HepG2 (cell line): ENCODE data around the gene WSCD2. TPM values are rescaled to one million over a fixed set of nuclear protein-coding genes. Genes with fewer than 3 reads are reported as not detected.

Source experiments
- ATAC-seq: fragments of 200-7000 bp; cut with Tn5 transposase; 3 replicates; pipeline ENCODE4 v1.9.1; 2020; ENCODE audit warnings: mild to moderate bottlenecking, moderate library complexity
- BruUV-seq: library from RNA; stranded (reverse); fragments of 400-500 nt; replicated peaks from 2 replicates; lab custom pipeline; 2021; lab: Mats Ljungman, UMichigan
- CTCF ChIA-PET: fragments of 300-600 bp; formaldehyde crosslinking; extraction: SDS; loops from one replicate; lab custom pipeline; 2021; ENCODE audit warnings: low total read pairs, inconsistent platforms, low intra/inter-chr PET ratio; lab: Yijun Ruan, JAX
- POLR2A ChIA-PET: fragments of 350-600 bp; sonication (Branson Sonifier 250); formaldehyde crosslinking; loops from one replicate; lab custom pipeline; 2020; ENCODE audit warnings: antibody characterized with exemption, inconsistent platforms; lab: Yijun Ruan, JAX
- DNase-seq: peaks from one replicate; pipeline ENCODE4 v3.0.0-alpha.2; 2015; ENCODE audit warnings: low spot score
- FAIRE-seq: peaks from 3 replicates; lab custom pipeline; 2011; peaks lifted over from hg19 to GRCh38; lab: Jason Lieb, UNC
- H2AFZ ChIP-seq: one replicate; pipeline ENCODE4 v1.6.1; 2011; ENCODE audit warnings: low read length, inconsistent platforms
- H3K27ac ChIP-seq: fragments of 300-600 bp; 3 replicates; pipeline ENCODE4 v1.8.0; 2011; ENCODE audit warnings: mixed run types, mild to moderate bottlenecking, mixed read lengths, low read length, inconsistent platforms; ENCODE audit not compliant: insufficient read depth; ENCODE audit errors: extremely low read length
- H3K27me3 ChIP-seq, 2 experiments: fragments of 200-600 bp in 1 of 2; 2 replicates in 1 of 2; 3 replicates in 1 of 2; pipeline versions ENCODE4 v1.6.0 to v1.8.0; 2011; ENCODE audit warnings: low read length in 2 of 2, mild to moderate bottlenecking in 2 of 2, moderate library complexity in 2 of 2, inconsistent platforms in 1 of 2; ENCODE audit not compliant: insufficient read depth in 2 of 2, control insufficient read depth in 1 of 2
- H3K36me3 ChIP-seq, 2 experiments: fragments of 200-600 bp in 1 of 2; replicated peaks in 1 of 2; 2 replicates in 1 of 2; 3 replicates in 1 of 2; pipeline versions ENCODE4 v1.5.1 to v1.8.0; 2011; ENCODE audit warnings: low read length in 2 of 2, inconsistent platforms in 1 of 2; ENCODE audit not compliant: insufficient read depth in 2 of 2, control insufficient read depth in 1 of 2
- H3K4me1 ChIP-seq: 2 replicates; pipeline ENCODE4 v1.5.1; 2012; ENCODE audit warnings: low read length, inconsistent platforms; ENCODE audit not compliant: insufficient read depth
- H3K4me2 ChIP-seq: 2 replicates; pipeline ENCODE4 v1.6.0; 2011; ENCODE audit warnings: low read depth, low read length, inconsistent platforms
- H3K4me3 ChIP-seq, 3 experiments: fragments of 200-600 bp in 1 of 3; sonication (generic), shearing (Covaris generic) in 1 of 3; replicated peaks in 1 of 3; 2 replicates each; pipeline ENCODE4 v1.5.1; 2011 to 2016; ENCODE audit warnings: low read length in 3 of 3, inconsistent platforms in 2 of 3, low read depth in 2 of 3, mild to moderate bottlenecking in 2 of 3, control low read depth in 1 of 3, mixed read lengths in 1 of 3; ENCODE audit not compliant: insufficient read depth in 1 of 3
- H3K79me2 ChIP-seq: one replicate; pipeline ENCODE4 v1.6.1; 2011; ENCODE audit warnings: low read length, inconsistent platforms; ENCODE audit not compliant: insufficient read depth
- H3K9ac ChIP-seq: 2 replicates; pipeline ENCODE4 v1.6.0; 2011; ENCODE audit warnings: mild to moderate bottlenecking, low read depth, low read length, inconsistent platforms; ENCODE audit not compliant: insufficient read depth
- H3K9me3 ChIP-seq: 2 replicates; pipeline ENCODE4 v1.5.1; 2012; ENCODE audit warnings: mild to moderate bottlenecking, low read length
- H4K20me1 ChIP-seq: 2 replicates; pipeline ENCODE4 v1.6.0; 2011; ENCODE audit warnings: inconsistent platforms, mild to moderate bottlenecking, low read length, moderate library complexity; ENCODE audit not compliant: insufficient read depth
- CEBPZ ChIP-seq: IDR thresholded peaks from 2 replicates; pipeline ENCODE4 v1.6.1; 2012; ENCODE audit warnings: low read length, improper control_type of control experiment
- CHD4 ChIP-seq: fragments of 200-600 bp; sonication (generic); IDR thresholded peaks from 2 replicates; pipeline ENCODE4 v1.7.0; 2017; ENCODE audit warnings: mild to moderate bottlenecking, low read length, borderline replicate concordance
- DPF2 ChIP-seq: sonication (generic); formaldehyde crosslinking; IDR thresholded peaks from 2 replicates; pipeline ENCODE4 v1.4.0; 2020; ENCODE audit warnings: mild to moderate bottlenecking, low read depth, missing genetic modification reagents, borderline replicate concordance
- E2F1 ChIP-seq: sonication (generic); formaldehyde crosslinking; IDR thresholded peaks from 2 replicates; pipeline ENCODE4 v1.5.0; 2020; ENCODE audit warnings: missing genetic modification reagents
- GATA4 ChIP-seq: sonication (generic); IDR thresholded peaks from 2 replicates; pipeline ENCODE4 v1.6.1; 2016; ENCODE audit warnings: antibody characterized with exemption, low read depth, borderline replicate concordance
- GPBP1L1 ChIP-seq: sonication (generic); formaldehyde crosslinking; IDR thresholded peaks from 2 replicates; pipeline ENCODE4 v1.5.0; 2020; ENCODE audit warnings: mild to moderate bottlenecking, missing genetic modification reagents
- MAFF ChIP-seq: IDR thresholded peaks from 2 replicates; pipeline ENCODE4 v1.6.1; 2011; ENCODE audit warnings: low read depth, low read length, improper control_type of control experiment
- NKX3-1 ChIP-seq: sonication (generic); formaldehyde crosslinking; IDR thresholded peaks from 2 replicates; pipeline ENCODE4 v1.5.0; 2020; ENCODE audit warnings: missing genetic modification reagents
- PRMT3 ChIP-seq: sonication (generic); formaldehyde crosslinking; IDR thresholded peaks from 2 replicates; pipeline ENCODE4 v1.8.1; 2022; ENCODE audit warnings: low read depth, mild to moderate bottlenecking, moderate library complexity, missing genetic modification reagents, borderline replicate concordance
- RARA ChIP-seq: IDR thresholded peaks from 2 replicates; pipeline ENCODE4 v1.6.1; 2016; ENCODE audit warnings: missing genetic modification reagents, missing compliant biosample characterization
- RBM22 ChIP-seq: fragments of 200-400 bp; formaldehyde crosslinking; optimal IDR thresholded peaks from 2 replicates; pipeline ENCODE3; 2017; ENCODE audit warnings: mild to moderate bottlenecking, low read length, moderate library complexity
- SPEN ChIP-seq: sonication (generic); formaldehyde crosslinking; IDR thresholded peaks from 2 replicates; pipeline ENCODE4 v1.5.1; 2020; ENCODE audit warnings: low read depth, mild to moderate bottlenecking, missing genetic modification reagents
- TRIM22 ChIP-seq: fragments of 450-650 bp; IDR thresholded peaks from 2 replicates; pipeline ENCODE4 v1.6.1; 2017
- ZNF446 ChIP-seq: sonication (generic); formaldehyde crosslinking; IDR thresholded peaks from 2 replicates; pipeline ENCODE4 v1.5.0; 2020; ENCODE audit warnings: mild to moderate bottlenecking, missing genetic modification reagents
- ZNF558 ChIP-seq: sonication (generic); formaldehyde crosslinking; IDR thresholded peaks from 2 replicates; pipeline ENCODE4 v1.9.0; 2022; ENCODE audit warnings: mild to moderate bottlenecking, missing genetic modification reagents, borderline replicate concordance
- ZNF703 ChIP-seq: sonication (generic); formaldehyde crosslinking; IDR thresholded peaks from 2 replicates; pipeline ENCODE4 v1.5.1; 2020; ENCODE audit warnings: missing genetic modification reagents, mild to moderate bottlenecking, moderate library complexity, borderline replicate concordance
- ZNF782 ChIP-seq: sonication (generic); formaldehyde crosslinking; IDR thresholded peaks from 2 replicates; pipeline ENCODE4 v1.4.0; 2020; ENCODE audit warnings: missing genetic modification reagents, mild to moderate bottlenecking, borderline replicate concordance
- ZSCAN22 ChIP-seq: sonication (generic); formaldehyde crosslinking; IDR thresholded peaks from 2 replicates; pipeline ENCODE4 v1.4.0; 2020; ENCODE audit warnings: mild to moderate bottlenecking, missing genetic modification reagents
- WGBS: methylation state at CpG from one replicate; pipeline ENCODE4 v1.1.6; 2017; ENCODE audit warnings: low lambda C conversion rate; 5-methylcytosine and 5-hydroxymethylcytosine counted together
- in situ Hi-C: cut with HindIII; loops from 2 replicates; pipeline ENCODE4 v1.10.0; 2017; ENCODE audit warnings: low pct_unique_long_range_greater_than_20kb; ENCODE audit not compliant: extremely low pct_ligation_motif_present
- intact Hi-C: fragments of 100-400 bp; cut with micrococcal nuclease; formaldehyde crosslinking; loops from one replicate; pipeline ENCODE4 v1.10.0; 2022; ENCODE audit not compliant: unreplicated experiment
- polyA plus RNA-seq, 8 experiments: library from polyadenylated mRNA; depleted of rRNA in 3 of 8; stranded (reverse) in 7 of 8; unstranded in 1 of 8; fragments of >200 nt; fragmentation: Illumina TruSeq in 4 of 8; extraction: Trizol in 4 of 8; gene quantifications; 2 replicates each; pipeline versions ENCODE4 v1.2.1 to v1.2.3, GENCODE V29; 2011 to 2016; ENCODE audit warnings: low read depth in 4 of 8, missing spikeins in 1 of 8, mixed read lengths in 1 of 8; ENCODE audit not compliant: insufficient read depth in 1 of 8
- total RNA-seq, 5 experiments: library from RNA; depleted of rRNA; stranded (reverse); fragments of >200 nt; fragmentation: Illumina TruSeq; extraction: Trizol; gene quantifications; 2 replicates each; pipeline ENCODE4 v1.2.3, GENCODE V29; 2016; ENCODE audit warnings: low read depth in 1 of 5

The WSCD2 gene
- total and polyA plus RNA-seq, 2 of the 13 experiments (the other 11 are each of a cell fraction or from before 2014, with no cell fraction given): not detected

GRCh38 chr12:108235197-108235984, 106.3 kb downstream of the WSCD2 start:
- Histone ChIP-seq H2AFZ (no peak overlapping the region), H3K79me2 (no peaks in the 10 kb centered on the region), H4K20me1 (no peaks in the 10 kb centered on the region), H3K9ac (no peak overlapping the region), H3K4me2 (no peak overlapping the region), H3K27me3 (peaks cover 0 to 9% of the 10 kb centered on the region in 2 experiments; a peak in 1 of 5 replicates), H3K36me3 (no peaks in the 10 kb centered on the region), H3K9me3 (no peaks in the 10 kb centered on the region), H3K27ac (no peak overlapping the region), H3K4me3 (no peak overlapping the region), H3K4me1 (no peaks in the 10 kb centered on the region)
- POLR2A ChIA-PET: no interaction called here
- CTCF ChIA-PET: no interaction called here
- WGBS: 0% methylated on average over 5 of the region's 5 CpGs
- FAIRE-seq (no peak), DNase-seq (no peak), ATAC-seq (no peak)
- BruUV-seq: no TSS peak
- in situ Hi-C loops (no loop called here), intact Hi-C loops (no loop called here)
- TF ChIP-seq ZNF703 (CRISPR knock-in tag): no peak
- TF ChIP-seq MAFF: no peak
- no peak for TF ChIP-seq ZNF446 (CRISPR knock-in tag)
- no peak for TF ChIP-seq ZSCAN22 (CRISPR knock-in tag)
- TF ChIP-seq GPBP1L1 (CRISPR knock-in tag): no peak
- TF ChIP-seq CHD4: no peak
- no peak for TF ChIP-seq PRMT3 (CRISPR knock-in tag)
- no peak for TF ChIP-seq E2F1 (CRISPR knock-in tag)
- TF ChIP-seq ZNF558: no peak
- TF ChIP-seq SPEN (CRISPR knock-in tag): no peak
- no peak for TF ChIP-seq RARA
- no peak for TF ChIP-seq GATA4
- TF ChIP-seq CEBPZ: no peak
- TF ChIP-seq TRIM22: no peak
- no peak for TF ChIP-seq DPF2 (CRISPR knock-in tag)
- no peak for TF ChIP-seq NKX3-1 (CRISPR knock-in tag)
- TF ChIP-seq ZNF782 (CRISPR knock-in tag): no peak
- no peak for TF ChIP-seq RBM22
